GM12878 (cell line): ENCODE measurements around the gene TAMALIN. TPM values are rescaled to one million over a fixed set of nuclear protein-coding genes. Genes with fewer than 3 reads are reported as not detected.

Experiments
- ATF2 ChIP-seq: IDR thresholded peaks from 2 replicates; pipeline ENCODE4 v1.6.1; 2012; ENCODE audit warnings: low read length, inconsistent platforms
- BCLAF1 ChIP-seq: fragments of 450-650 bp; IDR thresholded peaks from 2 replicates; pipeline ENCODE4 v1.6.1; 2017; ENCODE audit warnings: antibody characterized with exemption, mild to moderate bottlenecking, moderate library complexity
- E2F4 ChIP-seq: IDR thresholded peaks from 2 replicates; pipeline ENCODE4 v1.6.1; 2012; ENCODE audit warnings: low read depth, low read length, improper control_type of control experiment
- E2F8 ChIP-seq: fragments of 450-650 bp; IDR thresholded peaks from 2 replicates; pipeline ENCODE4 v1.6.1; 2018; ENCODE audit warnings: mild to moderate bottlenecking, low read depth, moderate library complexity; ENCODE audit not compliant: partially characterized antibody
- HDAC6 ChIP-seq: fragments of 200-600 bp; sonication (generic); IDR thresholded peaks from one replicate; pipeline ENCODE4 v1.8.0; 2017; ENCODE audit warnings: antibody characterized with exemption; ENCODE audit not compliant: unreplicated experiment
- KLF5 ChIP-seq: fragments of 450-650 bp; IDR thresholded peaks from 2 replicates; pipeline ENCODE4 v1.6.1; 2014; ENCODE audit warnings: mild to moderate bottlenecking; ENCODE audit not compliant: partially characterized antibody
- MXI1 ChIP-seq: fragments of 150-350 bp; IDR thresholded peaks from 2 replicates; pipeline ENCODE4 v1.6.1; 2011; ENCODE audit warnings: low read depth, mild to moderate bottlenecking, inconsistent platforms, low read length, improper control_type of control experiment
- NR2F1 ChIP-seq: fragments of 450-650 bp; conservative IDR thresholded peaks from 2 replicates; pipeline ENCODE4 v1.6.1; 2017; ENCODE audit warnings: mild to moderate bottlenecking
- POU2F2 ChIP-seq: IDR thresholded peaks from 3 replicates; pipeline ENCODE4 v1.6.1; 2011; ENCODE audit warnings: low read depth, mild to moderate bottlenecking, low read length, borderline replicate concordance
- RAD21 ChIP-seq: IDR thresholded peaks from 2 replicates; pipeline ENCODE4 v1.6.1; 2011; ENCODE audit warnings: mild to moderate bottlenecking, low read depth, low read length, moderate library complexity; ENCODE audit not compliant: insufficient read depth
- RELB ChIP-seq: fragments of 450-650 bp; IDR thresholded peaks from 2 replicates; pipeline ENCODE4 v1.6.1; 2017; ENCODE audit warnings: low read depth, mild to moderate bottlenecking, moderate library complexity
- ZBTB40 ChIP-seq: fragments of 450-650 bp; IDR thresholded peaks from 2 replicates; pipeline ENCODE4 v1.6.1; 2016; ENCODE audit warnings: mild to moderate bottlenecking, moderate library complexity, borderline replicate concordance
- ZNF217 ChIP-seq: fragments of 450-650 bp; IDR thresholded peaks from 2 replicates; pipeline ENCODE4 v1.6.1; 2017; ENCODE audit warnings: antibody characterized with exemption, mild to moderate bottlenecking
- polyA plus RNA-seq, 11 experiments: library from polyadenylated mRNA; depleted of rRNA in 4 of 11; unstranded in 6 of 11; stranded (reverse) in 5 of 11; fragments of >200 nt; fragmentation: Nextera tagmentation in 4 of 11; fragmentation: Illumina TruSeq in 1 of 11; extraction: Ambion mirVana in 4 of 11; extraction: Trizol in 1 of 11; gene quantifications; 1 replicate in 1 of 11; 2 replicates in 10 of 11; pipeline versions ENCODE4 v1.2.1 to v1.2.3, GENCODE V29; 2011 to 2016; ENCODE audit warnings: inconsistent platforms in 2 of 11, missing spikeins in 2 of 11, low read depth in 1 of 11
- total RNA-seq, 4 experiments: library from RNA; depleted of rRNA in 3 of 4; stranded (reverse); fragments of >200 nt in 3 of 4; fragmentation: Illumina TruSeq in 1 of 4; extraction: Trizol in 1 of 4; gene quantifications; 2 replicates each; pipeline versions ENCODE4 v1.2.1 to v1.2.3, GENCODE V29; 2013 to 2021

TAMALIN gene
- total and polyA plus RNA-seq, 10 of the 15 experiments (the other 5 are each of a cell fraction or from before 2014, with no cell fraction given) = 0.09 to 0.58 (median 0.19) TPM; not detected in 4

- TF ChIP-seq E2F8 (no peak), NR2F1 (peak; percentile 29; the same call in 1 of the 2 replicates), RAD21 (no peak), BCLAF1 (no peak), KLF5 (no peak), E2F4 (0 out of 2 replicates have a peak, but pooled peaks have one; percentile 12), HDAC6 (peak; percentile 24), ATF2 (no peak), POU2F2 (peak; percentile 88), ZBTB40 (peak; percentile 55; the same call in 1 of the 2 replicates), RELB (no peak; the same call in 1 of the 2 replicates), MXI1 (peak; percentile 27; the same call in 1 of the 2 replicates), ZNF217 (no peak)
Observed at GRCh38 chr12:52050758-52051541, 44.2 kb downstream of the TAMALIN start, which contains the start of gene NR4A1 (continued).
